Measurements from ENCODE around the gene ZBTB21.

Gene ZBTB21

DNA sequence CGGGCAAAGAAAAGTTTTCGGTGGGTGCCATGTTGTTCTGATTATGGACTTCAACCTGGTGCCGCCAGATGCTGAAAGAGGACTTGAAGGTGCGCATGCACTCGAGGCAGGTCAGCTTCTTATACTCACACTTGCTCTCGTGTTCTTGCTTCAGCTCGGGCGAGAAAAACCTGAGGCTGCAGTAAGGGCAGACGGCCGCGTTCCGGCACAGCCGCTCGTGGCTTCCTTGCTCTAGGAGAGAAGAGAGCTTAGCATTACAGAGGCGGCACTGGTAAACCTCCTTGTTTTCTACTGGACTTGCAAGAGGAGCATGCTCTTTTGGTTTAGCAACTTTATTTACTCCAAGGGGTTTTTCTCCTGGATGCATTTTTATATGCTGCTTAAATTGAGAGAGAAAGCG is 18.5 kb downstream of the ZBTB21 start:
- H3K9me3 ChIP-seq: no peaks in the 10 kb centered on the region
- peaks cover 25 to 48% (median 41%) of the 10 kb centered on the region in 3 donors for H3K36me3 ChIP-seq
- no peak for DNase-seq
- TF ChIP-seq, protein P1, sequence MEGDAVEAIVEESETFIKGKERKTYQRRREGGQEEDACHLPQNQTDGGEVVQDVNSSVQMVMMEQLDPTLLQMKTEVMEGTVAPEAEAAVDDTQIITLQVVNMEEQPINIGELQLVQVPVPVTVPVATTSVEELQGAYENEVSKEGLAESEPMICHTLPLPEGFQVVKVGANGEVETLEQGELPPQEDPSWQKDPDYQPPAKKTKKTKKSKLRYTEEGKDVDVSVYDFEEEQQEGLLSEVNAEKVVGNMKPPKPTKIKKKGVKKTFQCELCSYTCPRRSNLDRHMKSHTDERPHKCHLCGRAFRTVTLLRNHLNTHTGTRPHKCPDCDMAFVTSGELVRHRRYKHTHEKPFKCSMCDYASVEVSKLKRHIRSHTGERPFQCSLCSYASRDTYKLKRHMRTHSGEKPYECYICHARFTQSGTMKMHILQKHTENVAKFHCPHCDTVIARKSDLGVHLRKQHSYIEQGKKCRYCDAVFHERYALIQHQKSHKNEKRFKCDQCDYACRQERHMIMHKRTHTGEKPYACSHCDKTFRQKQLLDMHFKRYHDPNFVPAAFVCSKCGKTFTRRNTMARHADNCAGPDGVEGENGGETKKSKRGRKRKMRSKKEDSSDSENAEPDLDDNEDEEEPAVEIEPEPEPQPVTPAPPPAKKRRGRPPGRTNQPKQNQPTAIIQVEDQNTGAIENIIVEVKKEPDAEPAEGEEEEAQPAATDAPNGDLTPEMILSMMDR (IDR thresholded peaks at IDR 0.05): no peak
- H3K4me1 ChIP-seq: peaks cover 0 to 13% (median 0%) of the 10 kb centered on the region in 4 donors
- H3K27me3 ChIP-seq: no peaks in the 10 kb centered on the region
- H3K4me3 ChIP-seq: no peak overlapping the region
- H3K27ac ChIP-seq: no peak overlapping the region
- intact Hi-C loops (cut with DNase I; ENCODE audit: low total_unique reads): no loop called here

GRCh38 chr21:41989698-41990097 is 20.5 kb downstream of the ZBTB21 start:
- H3K27ac ChIP-seq: no peak overlapping the region
- TF ChIP-seq, protein P1 (IDR thresholded peaks at IDR 0.05): no peak
- peaks cover 25 to 45% (median 32%) of the 10 kb centered on the region in 3 donors for H3K36me3 ChIP-seq
- intact Hi-C loops (cut with DNase I; ENCODE audit: low total_unique reads): no loop called here
- no peaks in the 10 kb centered on the region for H3K9me3 ChIP-seq
- no peaks in the 10 kb centered on the region for H3K27me3 ChIP-seq
- peaks cover 0 to 13% (median 0%) of the 10 kb centered on the region in 4 donors for H3K4me1 ChIP-seq
- no peak for DNase-seq
- no peak overlapping the region for H3K4me3 ChIP-seq

DNA sequence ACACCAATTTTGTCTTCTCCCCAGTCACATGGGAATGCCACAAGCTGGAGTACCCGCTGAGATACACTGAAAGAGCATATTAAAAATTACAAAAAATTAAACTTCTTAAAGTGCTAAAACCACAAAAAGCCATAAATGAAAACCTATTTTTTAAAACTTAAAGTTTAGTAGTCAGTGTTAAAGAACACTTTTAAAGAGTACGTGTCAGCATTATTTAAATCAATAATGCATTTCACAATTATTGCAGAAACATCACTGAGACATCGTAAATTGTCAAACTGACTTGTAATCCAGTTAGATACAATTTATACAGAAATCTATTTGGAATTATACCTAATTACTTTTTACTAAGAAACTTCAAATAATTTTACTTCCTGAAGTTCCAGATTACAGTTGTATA is 22.9 kb downstream of the ZBTB21 start:
- TF ChIP-seq, protein P1 (IDR thresholded peaks at IDR 0.05): no peak
- Histone ChIP-seq H3K9me3 (no peaks in the 10 kb centered on the region), H3K4me3 (no peak overlapping the region), H3K27me3 (no peaks in the 10 kb centered on the region), H3K4me1 (no peaks in the 10 kb centered on the region), H3K27ac (no peak overlapping the region), H3K36me3 (peaks cover 16 to 29% (median 17%) of the 10 kb centered on the region in 3 donors)
- intact Hi-C loops (cut with DNase I; ENCODE audit: low total_unique reads): no loop called here
- DNase-seq: no peak

- Histone ChIP-seq H3K36me3 (peaks cover under 1 to 14% (median 2%) of the 10 kb centered on the region in 3 donors), H3K27me3 (no peaks in the 10 kb centered on the region), H3K27ac (no peak overlapping the region), H3K9me3 (no peaks in the 10 kb centered on the region), H3K4me3 (no peak overlapping the region), H3K4me1 (no peaks in the 10 kb centered on the region)
- no peak for DNase-seq
- intact Hi-C loops (cut with DNase I; ENCODE audit: low total_unique reads): no loop called here
- TF ChIP-seq, protein P1 (IDR thresholded peaks at IDR 0.05): no peak
Measured at GRCh38 chr21:41985662-41986416, 24.3 kb downstream of the ZBTB21 start.

GRCh38 chr21:41983229-41983628 is 26.9 kb downstream of the ZBTB21 start:
- no peak for DNase-seq

More at GRCh38 chr21:41983229-41983628, 26.9 kb downstream of the ZBTB21 start:
- H3K4me1 ChIP-seq: no peaks in the 10 kb centered on the region
- intact Hi-C loops (cut with DNase I; ENCODE audit: low total_unique reads): no loop called here
- H3K9me3 ChIP-seq: no peaks in the 10 kb centered on the region
- TF ChIP-seq, protein P1 (IDR thresholded peaks at IDR 0.05): no peak
- H3K4me3 ChIP-seq: no peak overlapping the region
- no peaks in the 10 kb centered on the region for H3K27me3 ChIP-seq
- H3K27ac ChIP-seq: no peak overlapping the region
- H3K36me3 ChIP-seq: no peaks in the 10 kb centered on the region
